Measurements from ENCODE around the gene PCBP3. TPM values are rescaled to one million over a fixed set of nuclear protein-coding genes. Genes with fewer than 3 reads are reported as not detected.
"Not testable (repeated sequence)": the region's sequence is repeated elsewhere in the genome, so short reads cannot be mapped to it uniquely, and the experiment has no call there.

The PCBP3 gene
- total and polyA plus RNA-seq, 2 donors from 2014 or later = 2.3 to 5.4 TPM

- intact Hi-C loops (cut with DNase I) = no loop called here
- TF ChIP-seq CTCF (IDR thresholded peaks at IDR 0.05; ENCODE audit: borderline replicate concordance, extremely low read depth, insufficient read depth) = no peak
- Histone ChIP-seq H3K9me3 (ENCODE audit: control insufficient read depth in 2 of 3, insufficient read depth in 1 of 3, low read length in 3 of 3) (no peaks in the 10 kb centered on the region), H3K27ac (ENCODE audit: low read depth in 2 of 2, low read length in 2 of 2) (no peak overlapping the region), H3K9ac (ENCODE audit: low read length in 3 of 3) (no peak overlapping the region), H3K4me3 (ENCODE audit: low read length in 3 of 3) (no peak overlapping the region), H3K4me1 (ENCODE audit: control insufficient read depth in 2 of 3, insufficient read depth in 2 of 3, low read depth in 1 of 3, low read length in 3 of 3) (no peaks in the 10 kb centered on the region), H3K27me3 (ENCODE audit: control insufficient read depth, insufficient read depth, low read length) (no peaks in the 10 kb centered on the region), H3K36me3 (ENCODE audit: control insufficient read depth in 2 of 3, insufficient read depth in 3 of 3, low read length in 3 of 3) (no peaks in the 10 kb centered on the region)
- FAIRE-seq = no peak
- DNase-seq = peak in 1 of 5 donors; percentile 45
Measured at GRCh38 chr21:45894450-45894825, 250.9 kb downstream of the PCBP3 start.

- H3K4me3 ChIP-seq (ENCODE audit: low read length in 3 of 3) = no peak overlapping the region
- H3K27me3 ChIP-seq (ENCODE audit: control insufficient read depth, insufficient read depth, low read length) = no peaks in the 10 kb centered on the region
- FAIRE-seq (no peak), DNase-seq (peak in 1 of 5 donors; percentile 54)
- no peaks in the 10 kb centered on the region for H3K9me3 ChIP-seq (ENCODE audit: control insufficient read depth in 2 of 3, insufficient read depth in 1 of 3, low read length in 3 of 3)
- TF ChIP-seq CTCF (IDR thresholded peaks at IDR 0.05; ENCODE audit: borderline replicate concordance, extremely low read depth, insufficient read depth) = no peak
- H3K36me3 ChIP-seq (ENCODE audit: control insufficient read depth in 2 of 3, insufficient read depth in 3 of 3, low read length in 3 of 3) = no peaks in the 10 kb centered on the region
- H3K4me1 ChIP-seq (ENCODE audit: control insufficient read depth in 2 of 3, insufficient read depth in 2 of 3, low read depth in 1 of 3, low read length in 3 of 3) = no peaks in the 10 kb centered on the region
- no peak overlapping the region for H3K27ac ChIP-seq (ENCODE audit: low read depth in 2 of 2, low read length in 2 of 2)
- no peak overlapping the region for H3K9ac ChIP-seq (ENCODE audit: low read length in 3 of 3)
- intact Hi-C loops (cut with DNase I) = no loop called here
Measured at GRCh38 chr21:45894906-45895777, 251.6 kb downstream of the PCBP3 start.

GRCh38 chr21:45895778-45896370 lies 252.3 kb downstream of the PCBP3 start:
- no peak for TF ChIP-seq CTCF (IDR thresholded peaks at IDR 0.05; ENCODE audit: borderline replicate concordance, extremely low read depth, insufficient read depth)
- FAIRE-seq (no peak), DNase-seq (peak in 1 of 5 donors; percentile 65)
- Histone ChIP-seq H3K9ac (ENCODE audit: low read length in 3 of 3) (no peak overlapping the region), H3K4me1 (ENCODE audit: control insufficient read depth in 2 of 3, insufficient read depth in 2 of 3, low read depth in 1 of 3, low read length in 3 of 3) (no peaks in the 10 kb centered on the region), H3K36me3 (ENCODE audit: control insufficient read depth in 2 of 3, insufficient read depth in 3 of 3, low read length in 3 of 3) (no peaks in the 10 kb centered on the region), H3K27me3 (ENCODE audit: control insufficient read depth, insufficient read depth, low read length) (no peaks in the 10 kb centered on the region), H3K9me3 (ENCODE audit: control insufficient read depth in 2 of 3, insufficient read depth in 1 of 3, low read length in 3 of 3) (no peaks in the 10 kb centered on the region), H3K27ac (ENCODE audit: low read depth in 2 of 2, low read length in 2 of 2) (no peak overlapping the region), H3K4me3 (ENCODE audit: low read length in 3 of 3) (no peak overlapping the region)
- intact Hi-C loops (cut with DNase I) = no loop called here

- intact Hi-C loops (cut with DNase I); H3K4me3 ChIP-seq (ENCODE audit: low read length in 3 of 3); H3K36me3 ChIP-seq (ENCODE audit: control insufficient read depth in 2 of 3, insufficient read depth in 3 of 3, low read length in 3 of 3); H3K9me3 ChIP-seq (ENCODE audit: control insufficient read depth in 2 of 3, insufficient read depth in 1 of 3, low read length in 3 of 3); H3K4me1 ChIP-seq (ENCODE audit: control insufficient read depth in 2 of 3, insufficient read depth in 2 of 3, low read depth in 1 of 3, low read length in 3 of 3); H3K27ac ChIP-seq (ENCODE audit: low read depth in 2 of 2, low read length in 2 of 2); FAIRE-seq; H3K9ac ChIP-seq (ENCODE audit: low read length in 3 of 3); H3K27me3 ChIP-seq (ENCODE audit: control insufficient read depth, insufficient read depth, low read length): not testable (repeated sequence)
- DNase-seq = peak in 1 of 5 donors; percentile 30
Measured at GRCh38 chr21:45896431-45896830, 252.9 kb downstream of the PCBP3 start.

Data from kidney (tissue), 14 donors.